ENCODE data around the gene CADPS. TPM values are rescaled to one million over a fixed set of nuclear protein-coding genes. Genes with fewer than 3 reads are reported as not detected.

The CADPS gene
- total RNA-seq, 4 donors from 2014 or later = 0.31 to 14.4 (median 5.2) TPM

DNA sequence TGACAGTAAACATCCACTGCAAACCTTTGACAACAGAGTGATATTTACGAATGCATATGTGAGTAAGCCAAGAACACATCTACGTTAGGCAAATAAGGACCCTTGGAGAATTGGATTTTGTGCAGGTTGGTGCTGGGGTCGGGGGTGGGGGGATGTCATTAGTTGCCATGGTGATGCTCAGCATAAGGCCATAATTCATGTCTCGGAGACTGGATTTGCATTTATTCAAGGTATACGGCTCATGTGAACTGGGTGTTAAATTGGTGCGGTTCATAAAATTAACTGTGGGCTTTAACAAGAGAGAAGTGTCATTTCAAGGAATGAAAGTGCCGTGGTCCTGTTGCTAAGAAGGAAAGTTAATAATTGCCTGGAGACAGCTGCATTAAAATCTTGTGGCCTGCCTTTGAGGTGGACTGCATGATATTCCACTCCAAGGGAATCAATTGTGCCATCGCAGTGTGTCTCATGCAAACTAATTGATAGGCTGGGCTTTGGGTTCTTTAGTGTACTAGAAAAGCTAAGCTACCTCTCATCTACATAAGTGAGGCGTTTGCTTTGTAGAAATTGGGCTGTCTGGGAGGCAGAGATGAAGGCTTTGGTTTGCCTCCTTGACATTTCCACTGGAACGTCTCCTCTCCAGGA, 273.0 kb downstream of the CADPS start:
- H3K9me3 ChIP-seq = no peaks in the 10 kb centered on the region
- no peaks in the 10 kb centered on the region for H3K4me1 ChIP-seq
- 47 to 53% methylated on average over 5 to 7 of the region's 10 CpGs for WGBS, 2 donors (ENCODE audit: low coverage in 1 of 2)
- TF ChIP-seq POLR2A (IDR thresholded peaks at IDR 0.05) = no peak
- TF ChIP-seq EP300 (IDR thresholded peaks at IDR 0.05) = no peak
- TF ChIP-seq POLR2AphosphoS5 (IDR thresholded peaks at IDR 0.05) = no peak
- TF ChIP-seq, protein P1, sequence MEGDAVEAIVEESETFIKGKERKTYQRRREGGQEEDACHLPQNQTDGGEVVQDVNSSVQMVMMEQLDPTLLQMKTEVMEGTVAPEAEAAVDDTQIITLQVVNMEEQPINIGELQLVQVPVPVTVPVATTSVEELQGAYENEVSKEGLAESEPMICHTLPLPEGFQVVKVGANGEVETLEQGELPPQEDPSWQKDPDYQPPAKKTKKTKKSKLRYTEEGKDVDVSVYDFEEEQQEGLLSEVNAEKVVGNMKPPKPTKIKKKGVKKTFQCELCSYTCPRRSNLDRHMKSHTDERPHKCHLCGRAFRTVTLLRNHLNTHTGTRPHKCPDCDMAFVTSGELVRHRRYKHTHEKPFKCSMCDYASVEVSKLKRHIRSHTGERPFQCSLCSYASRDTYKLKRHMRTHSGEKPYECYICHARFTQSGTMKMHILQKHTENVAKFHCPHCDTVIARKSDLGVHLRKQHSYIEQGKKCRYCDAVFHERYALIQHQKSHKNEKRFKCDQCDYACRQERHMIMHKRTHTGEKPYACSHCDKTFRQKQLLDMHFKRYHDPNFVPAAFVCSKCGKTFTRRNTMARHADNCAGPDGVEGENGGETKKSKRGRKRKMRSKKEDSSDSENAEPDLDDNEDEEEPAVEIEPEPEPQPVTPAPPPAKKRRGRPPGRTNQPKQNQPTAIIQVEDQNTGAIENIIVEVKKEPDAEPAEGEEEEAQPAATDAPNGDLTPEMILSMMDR (IDR thresholded peaks at IDR 0.05) = no peak
- H3K27me3 ChIP-seq = no peaks in the 10 kb centered on the region
- no peak overlapping the region for H3K27ac ChIP-seq
- ATAC-seq = no peak
- no peak overlapping the region for H3K4me3 ChIP-seq
- H3K36me3 ChIP-seq = no peaks in the 10 kb centered on the region

DNA sequence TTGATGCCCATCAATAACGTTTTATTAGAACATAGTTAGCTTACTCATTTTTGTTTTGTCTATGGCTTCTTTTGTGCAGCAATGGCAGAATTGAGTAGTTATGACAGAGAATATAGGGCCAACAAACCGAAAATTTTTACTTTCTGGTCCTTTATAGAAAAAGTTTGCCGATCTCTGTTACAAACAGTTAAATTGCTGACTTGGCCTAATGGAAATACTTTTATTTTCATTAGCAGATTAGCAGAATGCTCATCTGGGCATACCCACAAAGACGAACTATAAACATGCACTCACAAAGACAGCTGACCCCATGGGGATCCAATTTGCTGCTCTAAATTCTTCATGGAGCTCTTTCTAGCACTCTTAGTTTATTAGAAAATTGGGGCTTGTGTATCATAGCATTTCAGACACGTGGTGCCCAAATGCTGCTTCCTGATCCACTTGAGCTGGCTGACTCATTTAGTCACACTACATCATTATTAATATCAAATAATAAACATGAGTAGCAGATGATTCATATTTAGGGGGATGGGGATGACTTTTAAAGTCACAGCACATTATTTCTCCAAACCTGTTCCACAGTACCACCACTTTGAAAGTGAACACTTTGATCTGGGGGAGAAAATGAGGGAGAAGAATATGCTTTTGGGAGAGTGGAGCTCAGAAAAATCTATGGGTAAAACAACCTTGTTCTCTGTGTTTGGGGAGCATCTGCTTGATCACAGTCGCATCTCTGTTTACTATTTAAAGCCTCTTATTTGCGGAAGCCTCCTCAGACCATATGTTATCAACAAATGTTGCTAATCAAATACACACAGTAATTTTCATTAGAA, 273.8 kb downstream of the CADPS start:
- TF ChIP-seq, protein P1 (IDR thresholded peaks at IDR 0.05) = no peak
- no peak for TF ChIP-seq POLR2AphosphoS5 (IDR thresholded peaks at IDR 0.05)
- no peak for TF ChIP-seq POLR2A (IDR thresholded peaks at IDR 0.05)
- TF ChIP-seq EP300 (IDR thresholded peaks at IDR 0.05) = no peak
- H3K36me3 ChIP-seq = no peaks in the 10 kb centered on the region
- no peaks in the 10 kb centered on the region for H3K4me1 ChIP-seq
- no peak for ATAC-seq
- H3K27me3 ChIP-seq = no peaks in the 10 kb centered on the region
- no peak overlapping the region for H3K4me3 ChIP-seq
- H3K9me3 ChIP-seq = no peaks in the 10 kb centered on the region
- no peak overlapping the region for H3K27ac ChIP-seq
- WGBS, 2 donors (ENCODE audit: low coverage in 1 of 2) = 46 to 48% methylated on average over 7 of the region's 7 CpGs

DNA sequence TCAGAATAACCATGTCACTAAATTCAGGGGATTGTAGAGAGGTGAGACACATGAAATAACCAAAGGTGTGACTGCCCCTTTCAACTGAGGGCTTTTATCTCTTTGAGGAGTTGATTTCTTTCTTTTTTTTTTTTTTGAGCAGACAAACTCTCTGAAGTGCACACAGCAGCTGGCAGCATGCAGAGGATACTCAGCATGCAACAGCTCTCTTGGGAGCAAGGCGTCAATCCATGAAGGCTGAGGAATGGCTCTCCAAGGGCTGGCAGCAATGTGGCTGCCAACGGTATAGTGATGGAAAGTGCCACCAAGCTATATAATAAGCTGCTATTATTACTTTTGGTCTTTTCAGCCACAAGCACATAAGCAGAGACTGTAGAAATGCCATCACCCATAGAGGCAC, 275.2 kb downstream of the CADPS start:
- no peak overlapping the region for H3K4me3 ChIP-seq
- H3K9me3 ChIP-seq = no peaks in the 10 kb centered on the region
- H3K27me3 ChIP-seq = no peaks in the 10 kb centered on the region
- WGBS, 2 donors (ENCODE audit: low coverage in 1 of 2) = 63 to 88% methylated on average over 2 of the region's 2 CpGs
- no peak overlapping the region for H3K27ac ChIP-seq
- no peaks in the 10 kb centered on the region for H3K36me3 ChIP-seq
- TF ChIP-seq, protein P1 (IDR thresholded peaks at IDR 0.05) = no peak
- TF ChIP-seq POLR2AphosphoS5 (IDR thresholded peaks at IDR 0.05) (no peak), POLR2A (IDR thresholded peaks at IDR 0.05) (no peak), EP300 (IDR thresholded peaks at IDR 0.05) (no peak)
- no peak for ATAC-seq
- H3K4me1 ChIP-seq = no peaks in the 10 kb centered on the region

DNA sequence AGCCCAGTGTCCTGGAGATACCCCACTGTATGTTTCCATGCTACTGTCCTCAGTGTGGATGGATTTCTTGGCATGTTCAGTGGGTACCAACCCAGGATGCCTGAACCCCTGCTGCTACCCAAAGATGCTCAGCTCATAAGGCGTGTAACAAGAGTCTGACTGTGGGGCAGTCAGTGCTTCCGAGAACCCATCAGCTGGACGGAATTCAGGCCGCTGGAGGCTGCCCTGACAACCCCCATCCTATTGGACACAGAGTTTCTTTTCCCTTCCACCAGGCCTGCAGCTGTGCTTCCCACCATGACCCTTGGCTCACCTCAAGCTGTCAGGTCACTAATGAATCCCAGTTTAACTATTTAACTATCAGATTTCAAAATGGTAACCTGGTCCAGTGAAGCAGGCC, 277.7 kb downstream of the CADPS start:
- no peaks in the 10 kb centered on the region for H3K9me3 ChIP-seq
- no peaks in the 10 kb centered on the region for H3K36me3 ChIP-seq
- H3K27ac ChIP-seq = no peak overlapping the region
- no peak overlapping the region for H3K4me3 ChIP-seq
- no peak for ATAC-seq
- TF ChIP-seq POLR2A (IDR thresholded peaks at IDR 0.05) = no peak
- no peak for TF ChIP-seq POLR2AphosphoS5 (IDR thresholded peaks at IDR 0.05)
- TF ChIP-seq EP300 (IDR thresholded peaks at IDR 0.05) = no peak
- TF ChIP-seq, protein P1 (IDR thresholded peaks at IDR 0.05) = no peak
- WGBS, 2 donors (ENCODE audit: low coverage in 1 of 2) = 0 to 66% methylated on average over 1 to 3 of the region's 4 CpGs
- no peaks in the 10 kb centered on the region for H3K4me1 ChIP-seq
- H3K27me3 ChIP-seq = no peaks in the 10 kb centered on the region
